HG03066 (cell line): ENCODE data around the gene EPHA7.

Source experiments
- ATAC-seq: cut with Tn5 transposase; IDR thresholded peaks from one replicate; pipeline ENCODE4 v1.9.1; 2021; ENCODE audit warnings: low read depth; ENCODE audit not compliant: unreplicated experiment

EPHA7 gene

DNA sequence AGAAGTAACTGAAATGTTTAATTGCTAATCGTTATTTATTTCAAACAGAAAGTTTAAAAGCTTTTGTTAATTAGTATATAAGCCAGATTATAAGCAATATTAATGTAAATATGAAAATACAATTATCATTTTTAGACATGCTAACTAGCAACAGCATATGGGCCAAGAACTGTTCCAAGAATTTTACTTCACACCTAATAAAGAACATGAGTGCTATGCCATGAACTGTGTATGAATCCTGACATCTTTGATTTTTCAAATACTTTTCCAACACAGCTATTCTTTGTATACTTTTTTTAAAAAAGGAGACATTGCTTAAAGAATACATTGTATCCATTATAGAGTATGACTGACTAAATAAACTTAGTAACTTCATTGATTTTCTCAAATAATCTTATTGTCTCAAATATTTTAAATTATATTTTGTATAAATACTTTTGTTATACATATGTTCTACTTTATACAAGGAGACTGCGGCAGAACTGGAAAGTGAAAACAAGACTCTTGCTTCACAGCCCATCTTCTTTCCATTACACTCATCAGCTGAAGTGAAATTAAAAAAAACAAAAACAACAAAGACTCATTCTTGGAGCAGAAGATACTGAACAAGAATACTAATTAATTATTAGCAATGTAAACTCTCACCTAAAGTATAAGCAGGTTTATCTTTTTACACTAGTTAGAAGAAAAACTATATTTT, 89.9 kb downstream of the EPHA7 start:
- ATAC-seq, result no peak

DNA sequence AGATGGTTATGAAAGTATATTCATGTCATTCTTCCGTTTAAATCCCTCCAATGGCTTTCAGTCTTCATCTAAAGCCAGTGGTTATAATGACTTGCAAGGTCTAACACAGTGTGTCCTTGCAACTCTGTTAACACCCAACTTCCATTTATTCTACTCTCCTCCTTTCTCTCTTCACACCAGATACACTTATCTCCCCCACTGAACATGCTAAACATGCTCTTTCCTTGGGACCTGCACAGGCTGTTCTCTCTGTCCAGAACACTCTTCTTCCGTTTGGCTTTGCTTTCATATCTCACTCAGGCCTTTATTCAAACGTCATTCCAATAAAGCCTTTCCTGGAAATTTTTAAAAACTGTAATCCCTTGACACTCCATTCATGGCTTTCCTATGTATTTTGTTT, 91.5 kb downstream of the EPHA7 start:
- no peak for ATAC-seq

DNA sequence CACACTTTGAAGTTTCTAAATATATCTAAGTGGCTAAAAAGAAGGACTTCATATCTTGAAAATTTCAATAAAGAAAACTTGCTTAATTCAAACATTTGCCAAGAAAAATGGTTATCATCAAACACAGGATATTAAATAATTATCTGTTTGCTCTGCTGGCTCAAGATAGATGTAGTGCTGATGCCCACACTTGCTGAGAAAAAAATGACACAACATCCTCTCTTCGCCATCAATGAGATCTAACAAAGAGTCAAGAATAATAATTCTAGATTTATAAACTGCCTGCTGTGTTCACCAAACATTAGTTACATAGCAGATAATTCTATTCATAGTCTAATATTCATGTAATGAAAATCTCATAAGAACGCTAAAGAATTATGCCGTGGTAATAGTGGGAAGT, 93.6 kb downstream of the EPHA7 start:
- ATAC-seq, result no peak

DNA sequence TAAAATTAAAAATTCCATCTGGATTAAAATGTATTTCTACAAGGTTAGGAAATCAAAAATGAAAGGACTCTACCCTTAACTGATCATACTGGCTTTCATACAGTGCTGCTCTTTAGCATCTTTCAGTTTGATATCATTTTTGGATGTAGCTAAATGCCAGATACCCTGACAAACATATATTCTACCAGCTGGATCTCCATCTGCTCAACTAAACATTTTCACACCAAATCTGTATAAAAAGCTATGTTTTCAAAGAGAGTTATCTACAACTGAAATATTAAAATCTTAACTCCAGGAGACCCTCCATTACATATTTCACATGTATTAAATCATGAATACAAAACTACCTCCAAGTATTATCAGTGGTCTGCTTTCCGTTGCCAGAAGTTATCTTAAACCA, 95.7 kb downstream of the EPHA7 start:
- ATAC-seq, result no peak

DNA sequence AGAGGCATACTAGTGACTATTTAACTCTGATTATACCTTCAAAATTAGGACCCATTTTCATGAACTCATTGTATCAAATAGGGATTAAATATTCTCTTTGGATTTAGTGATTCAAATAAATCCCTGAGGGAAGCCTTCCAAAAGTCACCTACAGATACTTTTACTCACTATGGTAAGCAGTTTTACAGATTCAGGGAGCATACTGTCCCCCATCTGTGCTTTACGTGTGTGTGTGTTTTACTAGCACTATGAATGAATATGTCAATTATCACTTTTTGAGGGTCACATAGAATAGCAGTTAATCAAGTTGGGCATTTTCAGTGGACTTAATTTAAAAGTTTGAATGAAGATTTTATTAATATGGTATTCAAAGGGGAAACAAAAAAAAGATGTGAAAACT, 96.7 kb downstream of the EPHA7 start:
- no peak for ATAC-seq

DNA sequence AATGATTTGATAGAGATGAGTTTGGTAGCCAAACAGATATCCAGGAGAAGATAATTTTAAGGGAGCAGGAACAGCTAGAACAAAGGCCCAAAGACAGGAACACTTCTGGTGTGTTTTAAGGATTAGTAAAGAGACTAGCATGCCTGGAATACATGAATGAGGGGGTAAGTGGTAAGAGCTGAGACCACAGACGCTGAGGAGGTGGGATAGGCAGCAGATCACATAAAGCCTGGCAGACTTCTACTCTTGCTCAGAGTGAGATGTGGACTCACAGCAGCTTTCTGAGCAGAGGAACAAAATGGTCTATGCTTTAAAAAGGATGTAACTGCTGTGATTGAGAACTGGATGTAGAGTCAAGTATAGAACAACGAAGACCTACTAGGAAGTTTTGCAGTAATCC, 100.1 kb downstream of the EPHA7 start:
- ATAC-seq, result no peak

DNA sequence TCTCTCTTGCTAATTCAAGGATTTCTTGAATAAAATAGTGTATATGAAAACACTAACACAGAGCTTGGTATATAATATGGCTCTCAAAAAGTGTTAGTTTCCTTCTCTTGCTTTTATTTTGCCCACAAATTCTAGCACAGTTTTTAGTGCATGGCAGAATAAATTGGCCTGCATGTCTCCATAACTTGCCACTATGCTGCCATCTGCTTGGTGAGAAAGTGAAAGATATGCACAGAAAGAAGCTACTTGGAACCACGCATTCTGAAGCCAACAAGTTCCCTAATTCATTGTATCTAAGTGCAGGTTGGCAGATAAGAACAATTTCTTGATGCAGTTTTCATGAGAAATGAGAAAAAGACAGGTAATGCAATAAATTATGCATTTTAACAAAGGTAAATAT, 101.2 kb downstream of the EPHA7 start:
- no peak for ATAC-seq

GRCh38 chr6:93317592-93317991, 101.8 kb downstream of the EPHA7 start:
- ATAC-seq, result no peak

- no peak for ATAC-seq
Observed at GRCh38 chr6:93307505-93308409, 111.6 kb downstream of the EPHA7 start.

- no peak for ATAC-seq
Observed at GRCh38 chr6:93305088-93305487, 114.3 kb downstream of the EPHA7 start.

DNA sequence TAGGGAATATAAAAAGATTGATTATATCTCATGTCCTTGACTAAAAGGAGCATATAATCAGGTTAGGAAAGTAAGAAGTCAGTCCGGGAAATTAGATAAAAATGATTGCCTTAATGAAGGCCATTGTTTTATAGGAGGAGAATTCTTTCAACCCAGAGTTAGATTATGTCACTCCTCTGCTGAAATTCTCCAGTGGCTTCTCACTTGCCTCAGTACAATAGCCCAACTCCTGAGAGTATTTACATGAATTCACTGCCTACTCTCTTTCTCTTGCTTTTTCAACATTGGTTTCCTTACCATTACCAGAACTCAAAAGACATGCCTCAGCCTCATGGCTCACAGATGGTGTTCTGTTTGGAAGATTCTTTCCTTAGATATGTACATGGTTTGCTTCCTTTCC, 114.9 kb downstream of the EPHA7 start:
- ATAC-seq, result no peak

DNA sequence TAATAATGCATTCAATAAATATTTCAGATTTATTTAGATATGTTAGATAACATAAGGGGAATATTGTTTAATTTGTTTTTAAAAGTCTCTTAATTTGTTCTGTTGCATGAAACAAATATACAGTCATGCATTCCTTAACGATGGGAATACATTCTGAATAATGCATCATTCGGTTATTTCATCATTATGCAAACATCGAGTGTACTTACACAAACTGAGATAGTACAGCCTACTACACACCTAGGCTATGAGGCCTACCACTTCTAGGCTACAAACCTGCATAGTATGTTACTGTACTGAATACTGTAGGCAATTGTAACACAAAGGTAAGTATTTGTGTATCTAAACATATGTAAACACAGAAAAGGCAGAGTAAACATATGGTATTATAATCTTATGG, 118.7 kb downstream of the EPHA7 start:
- ATAC-seq, result no peak

- no peak for ATAC-seq
Observed at GRCh38 chr6:93299622-93300021, 119.7 kb downstream of the EPHA7 start.

GRCh38 chr6:93295631-93296030, 123.7 kb downstream of the EPHA7 start:
- no peak for ATAC-seq

GRCh38 chr6:93294879-93295278, 124.5 kb downstream of the EPHA7 start:
- no peak for ATAC-seq

DNA sequence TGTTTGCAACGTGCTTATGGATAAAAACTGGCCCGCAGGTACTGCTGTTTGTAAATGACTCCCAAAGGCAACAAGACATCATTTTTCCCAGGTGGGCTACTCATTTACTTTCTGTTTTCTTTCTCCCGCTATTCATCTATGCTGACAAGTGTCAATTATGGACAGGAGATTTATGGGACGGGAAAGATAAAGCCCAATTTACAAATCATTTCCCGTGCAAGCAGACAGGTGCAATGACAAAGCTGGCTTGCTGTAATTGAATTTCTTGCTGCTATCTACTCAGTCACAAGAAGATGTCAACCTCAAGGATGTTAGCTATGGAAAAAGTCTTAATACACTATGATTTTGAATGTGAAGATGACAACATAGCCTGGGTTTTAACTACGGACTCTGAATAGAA, 125.5 kb downstream of the EPHA7 start:
- ATAC-seq, result no peak

GRCh38 chr6:93293460-93293859, 125.9 kb downstream of the EPHA7 start:
- ATAC-seq, result no peak

DNA sequence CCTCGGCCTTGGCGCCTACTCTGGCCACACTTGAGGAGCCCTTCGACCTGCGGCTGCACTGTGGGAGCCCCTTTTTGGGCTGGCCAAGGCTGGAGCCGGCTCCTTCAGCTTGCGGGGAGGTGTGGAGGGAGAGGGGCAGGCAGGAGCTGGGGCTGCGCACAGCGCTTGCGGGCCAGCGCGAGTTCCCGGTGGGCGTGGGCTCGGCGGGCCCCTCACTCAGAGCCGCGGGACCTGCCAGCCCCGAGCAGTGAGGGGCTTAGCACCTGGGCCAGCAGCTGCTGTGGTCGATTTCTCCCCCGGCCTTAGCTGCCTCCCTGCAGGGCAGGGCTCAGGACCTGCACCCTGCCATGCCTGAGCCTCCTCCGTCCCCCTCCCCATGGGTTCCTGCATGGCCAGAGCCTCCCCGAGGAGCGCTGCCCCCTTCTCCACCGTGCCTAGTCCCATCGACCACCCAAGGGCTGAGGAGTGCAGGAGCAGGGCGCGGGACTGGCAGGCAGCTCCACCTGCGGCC, 136.8 kb downstream of the EPHA7 start:
- no peak for ATAC-seq

GRCh38 chr6:93278241-93278640, 141.1 kb downstream of the EPHA7 start:
- ATAC-seq, result no peak

GRCh38 chr6:93272896-93273295, 146.5 kb downstream of the EPHA7 start:
- ATAC-seq, result no peak

GRCh38 chr6:93272211-93272610, 147.1 kb downstream of the EPHA7 start:
- no peak for ATAC-seq
